ENCODE measurements around the gene JADE2. TPM values are rescaled to one million over a fixed set of nuclear protein-coding genes. Genes with fewer than 3 reads are reported as not detected.

JADE2 gene
- polyA plus RNA-seq, 2 of the 4 experiments (the other 2 are of a cell fraction): 24.0 to 27.1 TPM

- peak overlapping the region; percentile 99 to 100 for H3K27ac ChIP-seq
- FAIRE-seq (no peak), ATAC-seq (peak; percentile 1 to 35; a peak in 5 of 6 replicates), DNase-seq (ENCODE audit: low read depth in 1 of 2, low spot score in 1 of 2) (peak; percentile 78 to 84)
- WGBS (ENCODE audit: missing lambda C conversion rate): 2% methylated on average over 35 of the region's 84 CpGs
- peak overlapping the region; percentile 82 for H3K4me3 ChIP-seq
- TF ChIP-seq HDAC2 (IDR thresholded peaks at IDR 0.05): no peak
- no peak for TF ChIP-seq RARB (CRISPR knock-in tag; IDR thresholded peaks at IDR 0.05)
- 0 out of 3 replicates have a peak, but pooled peaks have one; percentile 14 for TF ChIP-seq CTCF (IDR thresholded peaks at IDR 0.05)
- 0 out of 2 replicates have a peak, but pooled peaks have one; percentile 19 for TF ChIP-seq PHF8 (IDR thresholded peaks at IDR 0.05; ENCODE audit: borderline replicate concordance, low read depth)
- peak in 1 of 2 experiments; percentile 6; a peak in 1 of 5 replicates for TF ChIP-seq EP300 (IDR thresholded peaks at IDR 0.05)
- peak; percentile 29 for TF ChIP-seq MAX (IDR thresholded peaks at IDR 0.05)
- TF ChIP-seq SREBF2 (IDR thresholded peaks at IDR 0.05): no peak
- 0 out of 4 replicates have a peak, but pooled peaks of 1 of the 2 experiments have one; percentile 22 for TF ChIP-seq CEBPB (IDR thresholded peaks at IDR 0.05)
- TF ChIP-seq PBX3 (IDR thresholded peaks at IDR 0.05): 0 out of 2 replicates have a peak, but pooled peaks have one; percentile 28
- peak; percentile 43 for TF ChIP-seq POLR2A (IDR thresholded peaks at IDR 0.05; ENCODE audit: low read length)
- TF ChIP-seq FOSB (CRISPR knock-in tag; IDR thresholded peaks at IDR 0.05): no peak
- TF ChIP-seq JUNB (IDR thresholded peaks at IDR 0.05): no peak
- no peak for TF ChIP-seq HOXB13 (CRISPR knock-in tag; IDR thresholded peaks at IDR 0.05; ENCODE audit: low read depth)
- TF ChIP-seq JUN (IDR thresholded peaks at IDR 0.05): peak in 1 of 2 experiments; percentile 40; a peak in 2 of 5 replicates
- peaks cover 47% of the 10 kb centered on the region for H3K4me1 ChIP-seq
- POLR2A ChIA-PET: interaction anchor here (1.0 to 5.8 kb wide), 14 partner anchors 15 to 349 kb away, joined by 3 to 77 read pairs (median 6); partner anchors contain the start of genes C5orf24, CDKN2AIPNL, SKP1 and UBE2B
- H3K9me3 ChIP-seq: no peaks in the 10 kb centered on the region
- CTCF ChIA-PET: interaction anchor here (0.6 to 13.2 kb wide), 25 partner anchors 9 to 317 kb away, joined by 3 to 149 read pairs (median 8); partner anchors contain the start of gene CDKN2AIPNL
- peak overlapping the region; percentile 97 for H3K4me2 ChIP-seq
Measured at GRCh38 chr5:134525683-134526482, 413 bp downstream of the JADE2 start.

DNA sequence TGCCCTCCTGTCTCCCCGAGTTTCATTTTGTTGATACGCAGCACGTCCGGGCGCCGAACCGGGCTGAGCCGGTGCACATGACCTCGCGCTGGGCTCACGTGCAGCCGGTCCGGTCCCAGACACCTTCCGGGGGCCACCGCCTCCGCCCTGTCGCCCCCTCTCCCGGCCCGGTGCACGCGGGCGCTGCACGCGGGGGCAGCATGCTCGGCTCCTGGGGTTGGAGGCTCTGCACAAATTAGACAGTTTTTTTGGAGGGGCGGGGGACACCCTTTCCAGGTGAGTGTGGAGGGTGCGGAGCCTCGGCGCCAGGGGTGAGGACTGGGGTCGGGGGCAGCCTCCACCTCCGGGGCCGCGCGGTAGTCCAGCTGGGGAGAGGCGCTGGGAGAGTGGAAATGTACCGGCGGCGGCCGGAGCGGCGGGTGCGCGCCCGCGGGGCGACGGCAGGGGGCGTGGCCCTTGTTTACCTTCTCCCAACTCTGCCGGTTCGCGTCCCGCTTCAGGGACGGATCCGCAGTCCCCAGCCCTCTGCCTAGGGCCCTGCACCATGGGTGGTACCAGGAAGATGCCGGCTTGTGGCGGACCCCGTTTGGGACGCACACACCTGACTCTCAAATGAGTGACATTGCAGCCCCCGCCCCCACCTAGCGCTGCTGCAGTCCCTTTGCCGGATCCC is 1.1 kb downstream of the JADE2 start:
- ChIA-PET POLR2A (interaction anchor here (0.7 to 5.8 kb wide), 17 partner anchors 16 to 350 kb away, joined by 3 to 77 read pairs (median 6); partner anchors contain the start of genes C5orf24, CDKN2AIPNL and SKP1), CTCF (interaction anchor here (0.6 to 13.2 kb wide), 31 partner anchors 10 to 317 kb away, joined by 3 to 149 read pairs (median 6); partner anchors contain the start of gene CDKN2AIPNL)
- H3K27ac ChIP-seq: peak overlapping the region; percentile 99 to 100
- 3% methylated on average over 24 of the region's 61 CpGs for WGBS (ENCODE audit: missing lambda C conversion rate)
- H3K4me1 ChIP-seq: peaks cover 54% of the 10 kb centered on the region
- FAIRE-seq (no peak), DNase-seq (ENCODE audit: low read depth in 1 of 2, low spot score in 1 of 2) (no peak), ATAC-seq (peak; percentile 42 to 46)
- H3K9me3 ChIP-seq: no peaks in the 10 kb centered on the region
- TF ChIP-seq TFCP2L1 (CRISPR knock-in tag; IDR thresholded peaks at IDR 0.05): peak; percentile 24
- peak; percentile 83 for TF ChIP-seq MAX (IDR thresholded peaks at IDR 0.05)
- TF ChIP-seq MYC (IDR thresholded peaks at IDR 0.05; ENCODE audit: borderline replicate concordance, low read length): peak; percentile 87
- no peak for TF ChIP-seq RCOR1 (IDR thresholded peaks at IDR 0.05; ENCODE audit: low read depth, low read length)
- peak; percentile 85 for TF ChIP-seq BHLHE40 (IDR thresholded peaks at IDR 0.05; ENCODE audit: low read depth, low read length)
- TF ChIP-seq, protein P1, sequence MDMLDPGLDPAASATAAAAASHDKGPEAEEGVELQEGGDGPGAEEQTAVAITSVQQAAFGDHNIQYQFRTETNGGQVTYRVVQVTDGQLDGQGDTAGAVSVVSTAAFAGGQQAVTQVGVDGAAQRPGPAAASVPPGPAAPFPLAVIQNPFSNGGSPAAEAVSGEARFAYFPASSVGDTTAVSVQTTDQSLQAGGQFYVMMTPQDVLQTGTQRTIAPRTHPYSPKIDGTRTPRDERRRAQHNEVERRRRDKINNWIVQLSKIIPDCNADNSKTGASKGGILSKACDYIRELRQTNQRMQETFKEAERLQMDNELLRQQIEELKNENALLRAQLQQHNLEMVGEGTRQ (IDR thresholded peaks at IDR 0.05): peak; percentile 75
- peak in 1 of 2 experiments; percentile 59; a peak in 3 of 5 replicates for TF ChIP-seq JUN (IDR thresholded peaks at IDR 0.05)
- no peak; the same call in 1 of the 3 replicates for TF ChIP-seq BCL3 (IDR thresholded peaks at IDR 0.05)
- TF ChIP-seq GATA3 (IDR thresholded peaks at IDR 0.05; ENCODE audit: borderline replicate concordance): no peak
- 0 out of 2 replicates have a peak, but pooled peaks have one; percentile 32 for TF ChIP-seq MAZ (IDR thresholded peaks at IDR 0.05; ENCODE audit: borderline replicate concordance, low read depth, low read length)
- no peak for TF ChIP-seq JUNB (IDR thresholded peaks at IDR 0.05)
- peak; percentile 37; the same call in 2 of the 3 replicates for TF ChIP-seq SMC3 (IDR thresholded peaks at IDR 0.05)
- no peak for TF ChIP-seq CHD2 (IDR thresholded peaks at IDR 0.05; ENCODE audit: low read length, partially characterized antibody)
- TF ChIP-seq RAD21 (conservative IDR thresholded peaks at IDR 0.05 in 1 of 2, IDR thresholded peaks at IDR 0.05 in 1 of 2): no peak; a peak in 1 of 5 replicates
- TF ChIP-seq POLR2A (IDR thresholded peaks at IDR 0.05; ENCODE audit: low read length): peak; percentile 40; the same call in 1 of the 2 replicates
- no peak for TF ChIP-seq NPAS2 (CRISPR knock-in tag; IDR thresholded peaks at IDR 0.05; ENCODE audit: borderline replicate concordance)
- peak; percentile 11; the same call in 1 of the 2 replicates for TF ChIP-seq PBX3 (IDR thresholded peaks at IDR 0.05)
- no peak for TF ChIP-seq EHF (CRISPR knock-in tag; IDR thresholded peaks at IDR 0.05)
- H3K4me3 ChIP-seq: peak overlapping the region; percentile 82
- peak overlapping the region; percentile 97 for H3K4me2 ChIP-seq

Data from A549 (cell line).